Measurements from ENCODE around the gene STX11. TPM values are rescaled to one million over a fixed set of nuclear protein-coding genes. Genes with fewer than 3 reads are reported as not detected.

STX11 gene
- polyA plus RNA-seq, 2 of the 4 experiments (the other 2 are of a cell fraction) = 0.36 to 0.78 TPM

DNA sequence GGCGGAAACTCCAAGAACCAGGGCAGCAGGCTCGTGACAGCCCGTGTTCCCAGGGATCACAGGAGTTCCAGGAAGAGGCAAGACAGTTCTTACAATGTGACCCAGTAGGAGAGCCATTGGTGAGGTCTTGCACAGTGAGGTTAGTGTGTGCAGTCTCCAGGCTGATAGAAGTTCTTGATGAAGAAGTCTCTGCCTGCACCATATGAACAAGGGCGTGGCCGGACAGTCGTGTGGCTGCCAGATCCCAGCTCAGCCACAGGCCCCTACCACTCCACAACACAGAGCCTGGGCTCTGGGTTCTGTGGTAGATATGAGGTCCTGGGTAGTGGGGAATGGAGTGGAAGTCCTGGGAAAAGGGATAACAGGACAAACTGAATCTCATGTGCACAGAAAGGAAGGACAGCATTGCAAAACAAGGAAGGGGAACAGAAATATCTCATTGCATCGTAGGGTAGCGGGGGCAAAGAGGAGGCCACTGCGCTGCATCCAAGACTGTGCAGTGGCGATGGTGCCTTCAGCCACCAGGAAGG is 65.2 kb downstream of the STX11 start:
- FAIRE-seq (no peak), DNase-seq (ENCODE audit: low read depth in 1 of 2, low spot score in 1 of 2) (peak in 1 of 2 experiments; percentile 18), ATAC-seq (peak; percentile 5 to 9; a peak in 4 of 6 replicates)
- ChIA-PET POLR2A (no interaction called here), CTCF (interaction anchor here (1.4 kb wide), 1 partner anchor 10 kb away, joined by 3 read pairs; no protein-coding TSS in a partner anchor)
- peak overlapping the region; percentile 45 for H3K4me3 ChIP-seq
- WGBS (ENCODE audit: missing lambda C conversion rate) = 56% methylated on average over 9 of the region's 10 CpGs
- peak overlapping the region; percentile 88 to 93 for H3K27ac ChIP-seq
- TF ChIP-seq, protein P1, sequence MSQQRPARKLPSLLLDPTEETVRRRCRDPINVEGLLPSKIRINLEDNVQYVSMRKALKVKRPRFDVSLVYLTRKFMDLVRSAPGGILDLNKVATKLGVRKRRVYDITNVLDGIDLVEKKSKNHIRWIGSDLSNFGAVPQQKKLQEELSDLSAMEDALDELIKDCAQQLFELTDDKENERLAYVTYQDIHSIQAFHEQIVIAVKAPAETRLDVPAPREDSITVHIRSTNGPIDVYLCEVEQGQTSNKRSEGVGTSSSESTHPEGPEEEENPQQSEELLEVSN (IDR thresholded peaks at IDR 0.05; ENCODE audit: borderline replicate concordance, low read depth) = no peak
- TF ChIP-seq CHD2 (IDR thresholded peaks at IDR 0.05; ENCODE audit: low read length, partially characterized antibody) (no peak), EP300 (IDR thresholded peaks at IDR 0.05) (no peak), HEYL (CRISPR knock-in tag; IDR thresholded peaks at IDR 0.05) (no peak), CHD4 (IDR thresholded peaks at IDR 0.05; ENCODE audit: borderline replicate concordance) (no peak)
- peak overlapping the region; percentile 96 for H3K4me2 ChIP-seq
- peaks cover 6% of the 10 kb centered on the region; the same call in 1 of the 3 replicates for H3K9me3 ChIP-seq
- H3K4me1 ChIP-seq = peaks cover 8% of the 10 kb centered on the region

DNA sequence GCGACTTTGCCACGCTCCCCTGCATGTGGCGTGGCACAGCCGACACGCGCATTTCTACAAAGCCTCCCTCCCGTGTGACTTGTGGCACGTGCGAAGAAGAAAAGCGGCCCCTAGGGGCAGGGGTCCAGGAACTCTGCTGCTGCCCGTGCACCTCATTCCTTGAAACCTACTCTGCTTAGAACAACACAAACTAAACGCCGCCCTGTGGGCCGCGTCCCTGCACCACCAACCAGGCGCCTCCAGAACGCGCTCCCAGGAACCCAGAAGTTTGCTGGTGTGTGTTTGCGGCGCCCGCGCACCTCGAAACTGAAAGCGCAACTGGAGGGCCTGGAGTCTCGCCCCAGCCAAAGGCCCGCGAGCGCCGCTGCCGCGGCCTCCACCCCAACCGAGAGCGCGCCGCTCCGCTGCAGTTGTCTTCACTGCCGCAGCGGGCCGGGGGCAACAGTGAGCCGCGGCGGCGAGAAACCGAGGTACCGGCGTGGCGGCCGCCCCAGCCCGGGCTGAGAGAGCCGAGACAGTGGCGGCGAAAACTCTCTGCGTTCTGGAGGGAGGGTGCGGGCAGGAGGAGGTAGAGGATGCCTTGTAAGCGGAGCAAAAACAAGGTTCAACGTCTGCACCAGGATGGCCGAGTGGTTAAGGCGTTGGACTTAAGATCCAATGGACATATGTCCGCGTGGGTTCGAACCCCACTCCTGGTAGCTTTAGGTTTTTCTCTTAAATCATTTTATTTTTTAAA is 65.8 kb downstream of the STX11 start:
- H3K27ac ChIP-seq = peak overlapping the region; percentile 88 to 93
- POLR2A ChIA-PET = interaction anchor here (0.9 to 1.2 kb wide), 4 partner anchors 49 to 122 kb away, joined by 3 to 17 read pairs (median 6); partner anchors contain the start of genes SF3B5 and UTRN
- CTCF ChIA-PET = interaction anchor here (0.5 to 1.3 kb wide), 17 partner anchors 8 to 784 kb away, joined by 3 to 4 read pairs (median 3); no protein-coding TSS in a partner anchor
- peaks cover 6% of the 10 kb centered on the region; the same call in 1 of the 3 replicates for H3K9me3 ChIP-seq
- peaks cover 8% of the 10 kb centered on the region for H3K4me1 ChIP-seq
- 2% methylated on average over 24 of the region's 61 CpGs for WGBS (ENCODE audit: missing lambda C conversion rate)
- FAIRE-seq (no peak), DNase-seq (ENCODE audit: low read depth in 1 of 2, low spot score in 1 of 2) (peak; percentile 67 to 96), ATAC-seq (peak; percentile 94 to 95)
- H3K4me3 ChIP-seq = peak overlapping the region; percentile 45
- H3K4me2 ChIP-seq = peak overlapping the region; percentile 96
- TF ChIP-seq FOSL2 (IDR thresholded peaks at IDR 0.05) = no peak
- no peak for TF ChIP-seq FOSL2 (CRISPR knock-in tag; IDR thresholded peaks at IDR 0.05)
- TF ChIP-seq, protein P2, sequence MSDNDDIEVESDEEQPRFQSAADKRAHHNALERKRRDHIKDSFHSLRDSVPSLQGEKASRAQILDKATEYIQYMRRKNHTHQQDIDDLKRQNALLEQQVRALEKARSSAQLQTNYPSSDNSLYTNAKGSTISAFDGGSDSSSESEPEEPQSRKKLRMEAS (IDR thresholded peaks at IDR 0.05) = peak; percentile 86
- TF ChIP-seq HEYL (CRISPR knock-in tag; IDR thresholded peaks at IDR 0.05) = no peak
- peak; percentile 82 for TF ChIP-seq SREBF2 (IDR thresholded peaks at IDR 0.05)
- TF ChIP-seq, protein P3, sequence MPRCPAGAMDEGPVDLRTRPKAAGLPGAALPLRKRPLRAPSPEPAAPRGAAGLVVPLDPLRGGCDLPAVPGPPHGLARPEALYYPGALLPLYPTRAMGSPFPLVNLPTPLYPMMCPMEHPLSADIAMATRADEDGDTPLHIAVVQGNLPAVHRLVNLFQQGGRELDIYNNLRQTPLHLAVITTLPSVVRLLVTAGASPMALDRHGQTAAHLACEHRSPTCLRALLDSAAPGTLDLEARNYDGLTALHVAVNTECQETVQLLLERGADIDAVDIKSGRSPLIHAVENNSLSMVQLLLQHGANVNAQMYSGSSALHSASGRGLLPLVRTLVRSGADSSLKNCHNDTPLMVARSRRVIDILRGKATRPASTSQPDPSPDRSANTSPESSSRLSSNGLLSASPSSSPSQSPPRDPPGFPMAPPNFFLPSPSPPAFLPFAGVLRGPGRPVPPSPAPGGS (IDR thresholded peaks at IDR 0.05) = no peak
- no peak for TF ChIP-seq MAFK (IDR thresholded peaks at IDR 0.05; ENCODE audit: partially characterized antibody)
- TF ChIP-seq NR3C1 (IDR thresholded peaks at IDR 0.05) = no peak
- no peak for TF ChIP-seq CBX8 (IDR thresholded peaks at IDR 0.05)
- TF ChIP-seq ZSCAN20 (CRISPR knock-in tag; IDR thresholded peaks at IDR 0.05) = no peak
- no peak for TF ChIP-seq CBX2 (IDR thresholded peaks at IDR 0.05; ENCODE audit: borderline replicate concordance, low read depth)
- TF ChIP-seq PHF8 (IDR thresholded peaks at IDR 0.05; ENCODE audit: borderline replicate concordance, low read depth) = peak; percentile 18; the same call in 1 of the 2 replicates
- no peak for TF ChIP-seq HDAC2 (IDR thresholded peaks at IDR 0.05)
- TF ChIP-seq FOXS1 (CRISPR knock-in tag; IDR thresholded peaks at IDR 0.05) = no peak
- peak in 1 of 2 experiments; percentile 61; a peak in 2 of 5 replicates for TF ChIP-seq JUN (IDR thresholded peaks at IDR 0.05)
- no peak for TF ChIP-seq RCOR1 (IDR thresholded peaks at IDR 0.05; ENCODE audit: low read depth, low read length)
- no peak for TF ChIP-seq RARB (CRISPR knock-in tag; IDR thresholded peaks at IDR 0.05)
- TF ChIP-seq ZC3H11A (IDR thresholded peaks at IDR 0.05) = no peak
- TF ChIP-seq, protein P4, sequence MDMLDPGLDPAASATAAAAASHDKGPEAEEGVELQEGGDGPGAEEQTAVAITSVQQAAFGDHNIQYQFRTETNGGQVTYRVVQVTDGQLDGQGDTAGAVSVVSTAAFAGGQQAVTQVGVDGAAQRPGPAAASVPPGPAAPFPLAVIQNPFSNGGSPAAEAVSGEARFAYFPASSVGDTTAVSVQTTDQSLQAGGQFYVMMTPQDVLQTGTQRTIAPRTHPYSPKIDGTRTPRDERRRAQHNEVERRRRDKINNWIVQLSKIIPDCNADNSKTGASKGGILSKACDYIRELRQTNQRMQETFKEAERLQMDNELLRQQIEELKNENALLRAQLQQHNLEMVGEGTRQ (IDR thresholded peaks at IDR 0.05) = no peak
- TF ChIP-seq, protein P5, sequence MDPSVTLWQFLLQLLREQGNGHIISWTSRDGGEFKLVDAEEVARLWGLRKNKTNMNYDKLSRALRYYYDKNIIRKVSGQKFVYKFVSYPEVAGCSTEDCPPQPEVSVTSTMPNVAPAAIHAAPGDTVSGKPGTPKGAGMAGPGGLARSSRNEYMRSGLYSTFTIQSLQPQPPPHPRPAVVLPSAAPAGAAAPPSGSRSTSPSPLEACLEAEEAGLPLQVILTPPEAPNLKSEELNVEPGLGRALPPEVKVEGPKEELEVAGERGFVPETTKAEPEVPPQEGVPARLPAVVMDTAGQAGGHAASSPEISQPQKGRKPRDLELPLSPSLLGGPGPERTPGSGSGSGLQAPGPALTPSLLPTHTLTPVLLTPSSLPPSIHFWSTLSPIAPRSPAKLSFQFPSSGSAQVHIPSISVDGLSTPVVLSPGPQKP (IDR thresholded peaks at IDR 0.05; ENCODE audit: low read depth, low read length) = no peak
- TF ChIP-seq MYC (IDR thresholded peaks at IDR 0.05; ENCODE audit: borderline replicate concordance, low read length) = no peak
- TF ChIP-seq TFCP2L1 (CRISPR knock-in tag; IDR thresholded peaks at IDR 0.05) = 0 out of 2 replicates have a peak, but pooled peaks have one; percentile 51
- TF ChIP-seq, protein P6, sequence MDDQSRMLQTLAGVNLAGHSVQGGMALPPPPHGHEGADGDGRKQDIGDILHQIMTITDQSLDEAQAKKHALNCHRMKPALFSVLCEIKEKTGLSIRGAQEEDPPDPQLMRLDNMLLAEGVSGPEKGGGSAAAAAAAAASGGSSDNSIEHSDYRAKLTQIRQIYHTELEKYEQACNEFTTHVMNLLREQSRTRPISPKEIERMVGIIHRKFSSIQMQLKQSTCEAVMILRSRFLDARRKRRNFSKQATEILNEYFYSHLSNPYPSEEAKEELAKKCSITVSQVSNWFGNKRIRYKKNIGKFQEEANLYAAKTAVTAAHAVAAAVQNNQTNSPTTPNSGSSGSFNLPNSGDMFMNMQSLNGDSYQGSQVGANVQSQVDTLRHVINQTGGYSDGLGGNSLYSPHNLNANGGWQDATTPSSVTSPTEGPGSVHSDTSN (IDR thresholded peaks at IDR 0.05) = no peak
- TF ChIP-seq NFE2L2 (conservative IDR thresholded peaks at IDR 0.05; ENCODE audit: low read length) = no peak
- no peak for TF ChIP-seq JUNB (IDR thresholded peaks at IDR 0.05)
- peak; percentile 16 for TF ChIP-seq CHD2 (IDR thresholded peaks at IDR 0.05; ENCODE audit: low read length, partially characterized antibody)
- no peak for TF ChIP-seq RNF2 (IDR thresholded peaks at IDR 0.05; ENCODE audit: borderline replicate concordance, low read depth)
- TF ChIP-seq RAD21 (conservative IDR thresholded peaks at IDR 0.05 in 1 of 2, IDR thresholded peaks at IDR 0.05 in 1 of 2) = peak; percentile 47 to 81
- no peak for TF ChIP-seq HOXB13 (CRISPR knock-in tag; IDR thresholded peaks at IDR 0.05; ENCODE audit: low read depth)
- no peak for TF ChIP-seq HOXB5 (CRISPR knock-in tag; IDR thresholded peaks at IDR 0.05)

Measured in A549 (cell line).